GM18909 (cell line): Measurements from ENCODE around the gene RPS23.
"Not testable (repeated sequence)": the region's sequence is repeated elsewhere in the genome, so short reads cannot be mapped to it uniquely, and the experiment has no call there.

ENCODE experiments used
- ATAC-seq: cut with Tn5 transposase; IDR thresholded peaks from one replicate; pipeline ENCODE4 v1.9.1; 2021; ENCODE audit warnings: mild to moderate bottlenecking; ENCODE audit not compliant: unreplicated experiment, poor library complexity

RPS23 gene

DNA sequence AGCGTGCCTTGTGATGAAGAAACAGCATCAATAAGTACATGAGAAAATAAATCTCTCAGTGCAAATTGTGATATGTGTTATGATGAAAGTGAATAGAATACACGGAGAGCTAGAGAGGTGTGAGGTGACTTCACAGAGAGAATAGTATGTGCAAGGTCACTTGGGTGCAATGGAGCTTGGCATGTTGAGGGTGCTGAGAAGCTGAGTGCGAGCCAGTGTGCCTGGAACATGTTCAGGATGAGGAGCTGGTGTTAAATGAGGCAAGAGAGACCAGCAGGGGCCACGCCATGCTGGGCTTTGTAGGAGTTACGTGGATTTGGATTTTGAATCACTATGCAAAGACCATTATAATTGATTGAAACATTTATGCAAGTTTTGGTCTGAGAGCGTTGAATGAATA lies 12.8 kb upstream of the RPS23 start:
- no peak for ATAC-seq

DNA sequence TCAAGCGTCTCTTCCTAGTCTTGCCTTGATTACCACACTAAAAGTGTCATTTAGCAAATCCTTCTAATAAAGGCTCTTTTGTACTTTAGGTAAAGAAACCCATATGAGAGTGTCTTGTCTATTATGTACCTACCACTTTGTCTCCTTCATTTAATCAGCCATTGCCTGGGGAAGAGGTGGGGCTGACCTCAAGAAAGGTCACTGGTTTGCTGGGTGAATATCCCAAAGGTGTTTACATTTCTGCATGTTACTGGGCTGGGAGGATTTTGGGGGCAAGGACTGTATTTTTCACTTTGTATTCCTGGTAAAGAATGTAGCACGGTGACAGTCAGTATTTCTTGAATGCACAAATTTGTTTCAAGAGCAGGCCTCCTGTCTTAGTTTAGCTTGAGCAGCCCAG lies 11.9 kb upstream of the RPS23 start:
- no peak for ATAC-seq

DNA sequence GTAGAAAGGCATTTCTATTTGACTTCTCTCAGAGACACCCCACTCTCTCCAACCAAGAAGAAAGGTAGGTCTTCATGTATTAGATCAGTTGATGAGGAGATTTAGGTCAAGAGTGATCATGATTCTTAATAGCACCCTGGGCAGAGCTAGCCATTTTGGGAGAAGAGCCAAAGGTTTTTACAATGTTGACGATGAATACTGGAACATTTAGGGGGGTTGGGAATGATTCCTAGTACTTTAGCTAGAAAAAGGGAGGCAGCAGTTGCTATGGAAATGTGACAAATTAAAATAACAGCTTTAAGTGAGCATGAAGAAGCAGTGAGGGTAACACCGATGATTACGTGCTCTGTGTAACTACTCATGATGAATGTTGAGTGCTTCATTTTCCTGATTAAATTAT lies 9.5 kb upstream of the RPS23 start:
- no peak for ATAC-seq

DNA sequence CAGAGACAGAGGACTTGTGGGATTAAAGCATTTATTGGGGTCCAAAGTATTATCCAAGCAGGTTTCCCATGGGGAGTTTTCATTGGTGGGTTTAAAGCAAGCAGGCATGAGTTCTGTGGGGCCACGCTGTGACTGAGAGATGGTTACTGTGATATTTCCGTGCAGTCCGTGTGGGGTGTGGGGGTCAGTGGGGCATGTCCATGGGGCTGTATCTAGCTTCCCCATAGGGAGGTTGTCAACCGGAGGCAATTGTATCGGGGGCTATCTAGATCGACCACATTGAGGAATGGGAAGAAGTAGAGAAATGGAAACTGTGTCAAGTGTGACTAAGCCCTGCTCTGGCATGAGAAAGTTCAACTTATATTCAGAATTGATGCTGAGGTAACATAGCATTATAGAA lies 7.1 kb upstream of the RPS23 start:
- no peak for ATAC-seq

- no peak for ATAC-seq
Measured at GRCh38 chr5:82283893-82284292, 5.7 kb upstream of the RPS23 start.

DNA sequence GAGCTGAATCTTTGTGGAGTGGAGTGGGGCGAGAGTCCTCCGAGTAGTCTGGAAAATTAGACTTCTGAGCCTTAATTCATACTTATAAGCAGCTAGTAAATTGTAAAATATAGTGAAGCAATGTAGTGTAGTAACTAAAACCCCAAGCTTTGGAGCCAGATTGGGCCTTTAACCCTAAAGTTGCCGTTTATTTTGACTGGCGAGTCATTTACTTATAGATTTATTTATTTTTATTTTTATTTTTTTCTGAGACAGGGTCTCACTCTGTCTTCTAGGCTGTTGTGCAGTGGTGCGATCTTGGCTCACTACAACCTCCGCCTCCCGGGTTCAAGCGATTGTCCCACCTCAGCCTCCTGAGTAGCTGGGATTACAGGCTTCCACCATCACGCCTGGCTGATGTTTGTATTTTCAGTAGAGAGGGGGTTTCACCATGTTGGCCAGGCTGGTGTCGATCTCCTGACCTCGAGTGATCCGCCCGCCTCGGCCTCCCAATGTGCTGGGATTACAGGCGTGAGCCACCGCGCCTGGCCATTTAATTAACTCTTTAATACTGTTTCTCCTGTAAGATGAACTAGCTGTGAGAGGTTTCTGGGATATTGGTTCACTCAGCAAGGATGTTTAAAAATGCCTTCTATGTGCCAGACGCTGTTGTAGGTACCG lies 687 bp upstream of the RPS23 start:
- ATAC-seq: no peak

GRCh38 chr5:82277613-82277986 lies 554 bp downstream of the RPS23 start:
- no peak for ATAC-seq

DNA sequence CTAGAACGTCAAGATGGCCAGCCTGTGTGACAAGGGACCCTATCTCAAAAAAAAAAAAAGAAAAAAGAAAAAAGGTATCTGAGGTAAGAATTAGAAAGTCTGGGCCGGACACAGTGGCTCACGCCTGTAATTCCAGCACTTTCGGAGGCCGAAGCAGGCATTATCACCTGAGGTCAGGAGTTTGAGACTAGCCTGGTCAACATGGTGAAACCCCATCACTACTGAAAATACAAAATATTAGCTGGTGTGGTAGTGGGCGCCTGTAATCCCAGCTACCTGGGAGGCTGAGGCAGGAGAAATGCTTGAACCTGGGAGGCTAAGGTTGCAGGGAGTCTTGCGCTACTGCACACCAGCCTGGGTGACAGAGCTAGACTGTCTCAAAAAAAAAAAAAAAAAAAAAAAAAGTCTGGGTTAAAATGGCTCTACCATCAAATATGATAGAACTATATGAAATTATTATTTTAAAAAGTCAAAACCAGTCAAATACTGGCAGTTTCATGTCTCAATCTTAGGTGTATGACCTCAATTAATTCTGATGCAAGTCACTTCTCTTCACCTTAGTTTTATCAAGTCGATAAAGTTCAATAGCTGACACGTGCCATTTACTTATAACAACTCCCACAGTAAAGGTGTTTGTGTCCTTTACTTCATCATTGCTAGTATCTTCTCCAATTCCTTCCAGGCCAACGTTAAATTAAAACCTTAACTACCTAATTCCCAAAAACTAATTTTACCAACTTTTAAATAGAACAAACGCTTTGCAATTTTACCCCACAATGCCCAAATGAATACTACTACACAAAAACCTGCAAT lies 1.1 kb downstream of the RPS23 start:
- no peak for ATAC-seq

DNA sequence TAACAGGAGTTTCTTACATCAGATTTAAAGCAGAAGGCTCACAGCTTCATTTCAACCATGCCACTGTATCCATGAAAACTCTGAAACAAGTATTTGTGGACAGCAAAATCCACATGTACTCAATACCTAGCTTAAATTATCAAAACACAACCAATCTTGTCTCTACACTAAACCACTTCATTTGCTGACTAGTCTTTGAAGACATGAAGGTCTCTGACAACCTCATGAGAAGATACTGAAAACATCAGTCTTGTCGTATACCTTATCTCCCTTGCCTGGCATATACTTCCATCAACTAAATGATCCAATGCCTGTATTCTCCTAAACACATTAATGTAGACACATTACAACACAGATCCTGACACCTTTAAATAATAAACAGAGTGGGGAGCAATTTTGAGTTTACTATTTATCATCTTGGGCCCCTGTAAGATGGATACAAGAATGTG lies 2.9 kb downstream of the RPS23 start:
- no peak for ATAC-seq

DNA sequence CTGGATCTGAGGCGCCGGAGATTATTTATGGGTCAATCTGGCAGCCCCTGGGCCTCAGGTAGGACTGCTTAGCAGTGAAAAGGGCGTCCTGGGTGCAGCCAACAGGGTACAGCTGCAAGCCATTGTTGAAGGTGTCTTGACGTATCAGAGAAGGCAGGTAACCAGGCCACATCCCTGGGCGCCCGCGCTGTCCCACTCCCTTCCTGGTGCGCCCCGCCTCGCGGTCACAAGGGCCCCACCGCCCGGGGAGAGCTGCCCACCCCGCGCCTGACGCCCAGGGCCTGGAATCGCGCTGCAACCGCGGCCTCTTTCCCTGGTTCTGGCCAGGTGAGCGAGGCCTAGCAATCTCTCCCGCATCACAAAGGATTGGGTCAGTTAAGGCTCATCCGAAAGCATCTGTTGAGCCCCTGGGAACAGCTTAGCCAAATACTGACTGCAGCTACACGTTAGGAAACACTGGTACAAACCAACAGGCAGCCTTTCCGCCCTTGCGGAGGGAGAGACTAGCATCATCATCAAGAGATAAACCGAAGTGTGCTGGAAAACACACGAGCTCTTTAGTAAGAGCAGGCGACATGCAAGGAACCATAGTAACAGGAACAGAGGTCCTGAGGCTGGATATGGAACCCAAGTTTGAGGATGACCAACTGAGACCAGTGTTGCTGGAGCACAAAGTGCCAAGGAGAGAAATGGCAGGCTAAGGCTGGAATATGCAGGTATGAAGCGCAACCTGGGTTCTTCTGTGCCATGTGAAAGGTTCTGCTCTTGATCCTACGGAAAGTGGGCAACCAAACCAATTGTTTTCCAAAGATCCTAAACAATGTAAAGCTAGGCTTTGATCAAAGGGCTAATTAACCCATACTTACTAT lies 3.6 kb downstream of the RPS23 start:
- ATAC-seq: no peak

- not testable (repeated sequence) for ATAC-seq
Measured at GRCh38 chr5:82273426-82273825, 4.7 kb downstream of the RPS23 start.

DNA sequence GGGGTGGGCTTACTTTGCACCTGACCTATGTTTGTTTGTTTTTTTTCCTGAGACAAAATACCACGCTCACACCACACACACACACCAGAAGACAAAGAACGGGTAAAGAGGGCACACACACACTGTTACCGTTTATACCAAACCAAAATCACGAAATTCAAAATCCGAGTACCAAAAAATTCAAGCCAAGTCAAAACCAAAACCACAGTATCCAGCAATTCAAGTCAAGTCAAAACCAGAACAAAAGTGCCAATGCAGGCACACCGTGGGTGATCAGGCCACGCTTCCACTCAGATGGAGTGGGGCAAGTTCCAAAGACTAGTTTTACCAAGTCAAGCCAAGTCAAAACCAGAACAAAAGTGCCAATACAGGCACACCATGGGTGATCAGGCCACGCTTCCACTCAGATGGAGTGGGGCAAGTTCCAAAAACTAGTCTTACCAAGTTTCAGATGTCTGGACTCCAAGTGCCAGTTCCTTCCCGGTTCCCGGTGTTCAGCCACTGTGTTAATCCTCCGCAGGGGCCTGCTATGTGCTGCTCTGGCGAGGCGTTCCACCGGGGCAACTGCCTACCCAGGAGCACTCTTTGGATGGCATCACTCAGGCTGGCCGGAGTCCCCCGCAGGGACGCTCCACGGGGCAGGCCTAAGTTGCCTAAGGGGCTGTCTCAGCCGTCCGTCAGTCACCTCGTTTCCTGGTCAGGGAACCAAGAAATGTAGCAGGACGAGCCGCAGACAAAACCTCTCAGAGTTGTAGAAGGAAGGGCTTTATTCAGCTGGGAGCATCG lies 5.4 kb downstream of the RPS23 start:
- ATAC-seq: not testable (repeated sequence)

GRCh38 chr5:82269363-82269762 lies 8.8 kb downstream of the RPS23 start:
- not testable (repeated sequence) for ATAC-seq

GRCh38 chr5:82267297-82267933 lies 10.7 kb downstream of the RPS23 start:
- ATAC-seq: not testable (repeated sequence)

GRCh38 chr5:82265047-82265446 lies 13.1 kb downstream of the RPS23 start:
- no peak for ATAC-seq

- ATAC-seq: peak; percentile 52
Measured at GRCh38 chr5:82259172-82259800, 18.9 kb downstream of the RPS23 start.

DNA sequence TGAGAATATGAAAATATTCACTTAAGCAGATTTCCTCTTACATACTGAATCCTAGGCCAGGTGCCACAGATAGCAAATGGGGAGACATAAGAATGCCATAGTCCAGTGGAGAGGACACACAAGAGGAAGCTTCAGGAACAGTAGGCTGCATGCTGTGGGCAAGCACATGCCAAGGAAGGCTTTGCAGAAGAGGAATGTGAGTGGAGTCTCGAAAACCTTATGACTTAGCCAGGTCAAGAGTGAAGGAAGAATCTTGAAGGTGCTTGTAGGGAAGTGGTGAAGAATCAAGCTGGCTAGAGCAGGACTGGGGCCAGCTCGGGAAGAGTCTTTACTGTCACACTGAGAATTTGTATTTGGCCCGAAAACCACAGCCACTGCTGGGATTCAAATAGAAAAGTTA lies 20.4 kb downstream of the RPS23 start:
- ATAC-seq: no peak

DNA sequence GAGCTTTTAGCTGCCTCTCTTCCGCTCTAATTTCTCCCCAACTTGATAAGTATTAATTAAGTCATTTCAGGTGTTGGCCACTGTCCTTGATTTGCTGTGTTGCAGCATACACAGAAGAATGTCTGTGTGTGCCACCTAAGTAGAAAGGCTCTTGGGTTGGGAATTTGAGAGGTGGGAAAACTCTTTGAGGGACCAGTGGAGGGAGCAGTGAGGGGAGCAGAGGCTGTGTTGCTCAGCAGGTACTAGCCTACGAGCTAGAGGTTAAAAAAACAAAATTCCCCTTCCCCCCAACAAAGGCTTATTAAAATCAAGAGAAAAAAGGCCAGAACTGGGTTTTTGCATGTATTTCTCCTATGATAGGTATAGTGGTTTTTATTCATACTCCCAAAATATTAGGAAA lies 20.9 kb downstream of the RPS23 start:
- ATAC-seq: no peak

DNA sequence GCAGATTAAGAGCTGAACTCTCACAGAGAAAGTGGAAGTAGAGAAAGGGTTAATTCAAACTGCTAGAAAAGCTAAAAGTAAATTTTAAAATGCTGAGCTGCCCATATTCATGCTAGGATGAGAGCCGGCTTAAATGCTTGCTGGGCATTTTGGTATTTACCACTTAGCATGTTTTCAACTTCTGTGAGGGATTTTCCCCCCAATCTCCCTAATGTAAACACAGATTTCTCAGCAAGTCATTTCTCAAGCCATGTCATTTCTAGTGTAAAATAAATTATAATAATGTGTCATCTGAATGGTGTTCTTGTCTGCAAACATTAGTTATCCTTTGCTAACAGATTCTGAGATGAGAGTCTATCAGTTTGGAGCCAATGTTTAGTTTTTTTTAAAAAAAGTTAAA lies 22.3 kb downstream of the RPS23 start:
- ATAC-seq: no peak
